ENCODE data around the gene CPNE7.
"Not testable (repeated sequence)": the region's sequence is repeated elsewhere in the genome, so short reads cannot be mapped to it uniquely, and the experiment has no call there.

CPNE7 gene

GRCh38 chr16:89567656-89568594 lies 7.6 kb upstream of the CPNE7 start:
- DNase-seq: no peak

GRCh38 chr16:89569506-89570341 lies 5.8 kb upstream of the CPNE7 start:
- DNase-seq: no peak

GRCh38 chr16:89570342-89570923 lies 5.1 kb upstream of the CPNE7 start:
- DNase-seq: no peak

DNA sequence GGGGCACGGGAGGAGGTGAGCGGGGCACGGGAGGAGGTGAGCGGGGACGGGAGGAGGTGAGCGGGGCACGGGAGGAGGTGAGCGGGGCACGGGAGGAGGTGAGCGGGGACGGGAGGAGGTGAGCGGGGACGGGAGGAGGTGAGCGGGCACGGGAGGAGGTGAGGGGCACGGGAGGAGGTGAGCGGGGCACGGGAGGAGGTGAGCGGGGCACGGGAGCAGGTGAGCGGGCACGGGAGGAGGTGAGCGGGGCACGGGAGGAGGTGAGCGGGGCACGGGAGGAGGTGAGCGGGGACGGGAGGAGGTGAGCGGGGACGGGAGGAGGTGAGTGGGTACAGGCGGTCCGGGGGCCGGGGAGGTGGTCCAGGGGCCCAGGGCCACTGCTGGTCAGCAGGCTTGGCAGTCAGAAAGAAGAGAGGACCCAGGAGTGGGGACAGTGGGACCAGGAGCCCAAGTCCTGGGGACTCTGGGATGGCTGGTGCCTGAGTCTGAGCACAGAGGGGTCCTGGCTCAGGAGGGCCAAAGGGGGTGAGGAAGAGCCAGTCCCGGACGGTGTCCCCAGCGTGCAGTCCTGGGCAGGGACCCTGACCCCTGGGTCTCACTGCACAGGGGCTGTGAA lies 4.5 kb upstream of the CPNE7 start:
- not testable (repeated sequence) for DNase-seq

DNA sequence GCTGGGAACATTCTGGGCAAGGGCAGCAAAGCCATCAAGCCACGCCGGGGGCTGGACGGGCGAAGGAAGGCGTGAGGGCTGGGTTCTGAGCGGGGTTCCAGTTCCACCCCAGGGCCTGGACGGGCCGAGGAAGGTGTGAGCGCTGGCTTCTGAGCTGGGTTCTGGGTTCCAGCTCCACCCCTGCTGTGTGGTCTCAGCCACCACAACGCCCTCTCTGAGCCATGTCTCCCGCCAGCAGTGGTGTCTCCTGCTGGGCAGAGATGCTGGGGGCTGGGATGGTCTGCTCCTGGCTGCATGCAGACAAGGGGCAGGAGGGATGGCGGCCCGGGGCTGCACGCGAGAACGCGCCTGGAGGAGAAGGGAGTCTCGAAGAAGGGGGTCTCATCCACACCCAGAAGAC lies 3.9 kb upstream of the CPNE7 start:
- no peak for DNase-seq

GRCh38 chr16:89572073-89572484 lies 3.5 kb upstream of the CPNE7 start:
- DNase-seq: no peak

DNA sequence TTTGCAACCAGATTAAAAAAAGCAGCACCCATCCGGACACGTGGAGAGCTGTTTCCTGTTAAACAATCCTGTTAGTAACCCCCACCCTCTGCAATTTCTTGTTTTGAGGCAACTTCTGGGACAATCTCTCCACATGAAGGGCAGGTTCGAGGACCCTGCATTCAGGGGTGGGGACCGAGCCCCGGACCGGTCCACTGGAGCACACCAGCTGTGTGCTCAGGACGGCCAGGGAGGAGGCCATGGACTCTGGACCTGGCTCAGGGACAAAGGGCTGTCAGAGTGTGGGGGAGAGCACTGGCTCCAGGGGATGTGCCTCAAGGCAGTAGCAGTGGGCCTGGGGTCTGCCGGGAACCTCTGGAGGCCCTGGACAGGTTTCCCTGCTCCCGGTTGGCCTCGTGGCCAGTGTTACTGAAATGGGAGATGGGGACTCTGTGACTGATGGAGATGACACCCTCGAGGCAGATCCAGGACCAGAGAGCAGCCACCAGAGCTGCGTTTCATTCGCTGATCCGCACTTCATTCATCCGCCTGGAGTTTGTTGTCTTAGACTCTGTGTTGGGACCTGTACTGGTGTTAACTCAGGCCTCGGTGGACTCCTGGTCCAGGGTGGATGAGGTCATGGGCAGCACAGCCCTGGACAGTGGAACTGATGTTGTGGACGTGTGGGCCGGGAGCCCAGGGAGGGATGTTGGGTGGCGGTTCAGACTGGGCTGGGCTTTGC lies 2.9 kb upstream of the CPNE7 start:
- DNase-seq: no peak

DNA sequence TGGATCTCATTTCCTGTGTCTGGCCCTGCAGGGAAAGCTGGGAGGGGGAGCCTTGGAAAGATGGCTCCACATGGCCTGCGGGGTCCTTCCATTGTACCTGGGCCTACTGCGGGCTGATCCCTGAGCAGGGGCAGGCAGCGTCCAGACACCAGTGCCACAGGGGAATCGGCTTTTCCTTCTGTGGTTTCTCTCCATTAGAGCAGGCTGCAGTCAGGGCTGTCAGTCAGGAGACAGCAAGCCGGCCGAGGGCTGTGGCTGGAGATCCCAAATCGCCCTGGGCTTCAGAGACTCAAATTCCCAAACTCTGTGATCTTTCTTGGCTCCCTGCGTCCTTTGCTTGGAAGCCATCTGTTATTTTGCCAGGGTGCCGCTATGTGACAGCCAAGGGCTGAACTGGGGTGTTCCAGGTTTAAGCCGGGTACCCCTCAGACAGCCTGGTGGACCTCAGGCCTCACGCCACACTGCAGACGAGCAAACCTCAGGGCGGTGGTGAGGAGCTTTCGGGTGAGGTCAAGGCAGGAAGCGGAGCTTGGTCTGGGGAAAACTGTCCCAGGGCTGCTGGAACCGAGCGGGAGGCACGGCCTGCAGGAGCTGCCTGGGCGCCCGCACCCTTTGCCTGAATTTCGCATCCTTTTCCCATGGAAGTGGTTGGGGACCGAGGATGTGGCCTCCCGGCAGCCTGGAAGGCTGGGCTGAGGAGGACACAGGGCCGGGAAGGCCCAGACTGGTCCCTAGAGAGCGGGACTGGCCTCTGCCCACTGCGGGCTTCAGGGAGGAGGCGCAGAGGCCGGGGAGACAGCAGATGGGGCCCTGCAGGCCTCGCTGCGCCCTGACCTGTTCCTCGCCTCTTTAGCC lies 1.5 kb upstream of the CPNE7 start:
- DNase-seq: no peak

GRCh38 chr16:89574681-89575246 lies 794 bp upstream of the CPNE7 start:
- no peak for DNase-seq

DNA sequence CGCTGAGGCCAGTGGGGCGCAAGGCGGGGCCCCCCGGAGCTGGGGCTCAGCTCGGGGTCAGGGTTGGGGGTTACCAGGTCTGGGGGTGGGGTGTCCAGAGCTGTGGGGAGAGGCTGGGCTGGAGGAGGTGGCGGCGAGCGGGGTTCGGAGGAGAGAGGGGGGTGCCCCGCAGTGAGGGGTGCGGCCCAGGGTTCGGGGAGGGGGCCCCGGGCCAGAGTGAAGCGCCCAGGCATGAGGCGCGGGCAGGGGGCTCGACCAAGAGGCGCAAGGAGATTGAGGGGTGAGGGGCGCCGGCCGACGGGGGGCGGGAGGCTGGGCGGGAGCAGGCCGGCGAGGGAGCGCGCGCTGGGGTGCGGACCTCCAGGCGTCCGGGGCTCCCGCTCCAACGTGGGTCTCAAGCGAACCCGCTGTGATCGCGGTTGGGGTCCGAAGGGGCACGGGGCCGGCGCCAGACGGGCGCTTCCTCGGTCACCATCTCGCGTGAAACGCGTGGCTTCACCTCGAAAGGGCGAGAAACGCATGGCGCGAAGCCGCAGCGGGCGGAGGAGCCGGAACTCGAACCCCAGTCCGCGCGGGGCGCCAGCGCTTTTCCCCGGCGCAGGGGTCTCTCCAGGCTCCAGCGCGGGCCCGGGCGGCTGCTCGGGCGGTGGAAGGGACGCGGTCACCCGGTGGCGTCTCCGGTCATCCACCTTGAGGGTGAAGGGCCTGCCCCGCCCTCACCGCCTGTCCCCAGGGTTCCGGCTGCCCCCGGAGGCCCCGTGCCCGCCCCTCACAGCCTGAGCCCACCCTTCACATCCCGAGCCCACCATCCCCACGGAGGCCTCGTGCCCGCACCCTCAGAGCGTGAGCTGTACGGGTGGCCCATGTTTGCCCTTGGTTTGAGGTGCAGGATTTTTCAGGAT lies 846 bp downstream of the CPNE7 start:
- DNase-seq: no peak

DNA sequence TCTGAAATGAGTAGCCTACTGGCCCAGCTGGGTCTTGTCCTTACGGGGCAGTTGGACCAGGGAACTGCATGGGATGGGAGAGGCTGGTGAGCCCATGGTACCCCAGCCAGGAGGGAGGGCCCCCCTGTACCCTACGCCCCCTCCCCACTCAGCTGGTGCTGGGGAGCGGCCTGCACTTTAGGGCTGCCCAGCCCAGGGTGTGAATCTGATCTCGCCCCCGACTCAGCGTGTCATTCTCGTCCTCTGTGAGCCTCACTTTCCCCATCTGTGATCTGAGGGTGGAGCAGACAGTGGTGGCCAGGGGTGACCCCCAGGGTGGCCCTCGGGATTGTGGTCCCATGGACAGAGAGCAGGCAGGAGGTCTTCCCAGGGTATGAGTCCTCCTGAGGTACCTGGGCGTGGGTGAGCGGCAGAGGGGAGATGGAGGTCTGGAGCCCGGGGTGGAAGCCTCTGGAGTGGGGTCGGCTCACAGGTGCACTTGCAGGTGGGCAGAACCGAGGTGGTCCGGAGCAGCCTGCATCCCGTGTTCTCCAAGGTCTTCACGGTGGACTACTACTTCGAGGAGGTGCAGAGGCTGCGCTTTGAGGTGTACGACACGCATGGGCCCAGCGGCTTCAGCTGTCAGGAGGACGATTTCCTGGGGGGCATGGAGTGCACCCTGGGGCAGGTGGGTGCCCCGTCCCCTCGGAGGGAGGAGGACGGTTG lies 1.6 kb downstream of the CPNE7 start:
- no peak for DNase-seq

GRCh38 chr16:89579351-89579750 lies 3.8 kb downstream of the CPNE7 start:
- DNase-seq: no peak

- no peak for DNase-seq
Observed at GRCh38 chr16:89581045-89581695, 5.6 kb downstream of the CPNE7 start.

GRCh38 chr16:89581861-89582563 lies 6.5 kb downstream of the CPNE7 start:
- DNase-seq: no peak

- DNase-seq: no peak
Observed at GRCh38 chr16:89582614-89583196, 7.1 kb downstream of the CPNE7 start.

DNA sequence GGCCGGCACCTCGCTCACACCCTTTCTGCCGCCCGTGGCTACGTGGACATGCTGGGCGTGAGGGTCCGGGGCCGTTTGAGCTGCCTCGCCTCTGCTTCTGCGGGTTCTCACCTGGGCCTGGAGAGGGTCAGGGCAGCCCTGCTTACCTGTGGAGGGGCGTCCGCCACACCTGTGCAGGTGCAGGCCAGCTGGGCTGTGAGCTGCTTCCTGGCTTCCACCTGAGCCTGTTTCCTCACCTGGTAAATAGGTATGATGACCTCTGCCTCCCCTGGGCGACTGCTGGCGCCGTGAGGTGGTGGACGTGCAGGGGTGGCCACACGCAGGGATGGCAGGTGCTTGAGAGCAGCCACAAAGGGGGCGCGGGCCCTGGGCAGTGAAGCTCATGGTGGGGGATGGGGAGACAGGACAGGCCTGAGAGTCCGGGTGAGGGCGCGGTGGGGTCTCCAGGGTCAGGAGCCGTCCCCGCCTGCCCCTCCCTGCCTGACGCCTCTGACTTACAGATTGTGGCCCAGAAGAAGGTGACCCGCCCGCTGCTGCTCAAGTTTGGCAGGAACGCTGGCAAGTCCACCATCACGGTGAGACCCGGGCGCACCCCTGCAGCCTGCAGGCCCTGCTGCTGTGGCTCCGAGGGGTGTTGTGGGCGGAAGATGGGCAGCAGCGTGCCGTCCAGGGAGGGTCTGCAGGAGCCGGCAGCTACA lies 7.8 kb downstream of the CPNE7 start:
- DNase-seq: no peak

Measured in effector CD8-positive, alpha-beta T cell (primary cell).